NT2/D1 (cell line): ENCODE measurements around the gene ZBTB43.
"Not testable (repeated sequence)": the region's sequence is repeated elsewhere in the genome, so short reads cannot be mapped to it uniquely, and the experiment has no call there.

ENCODE experiments used
- DNase-seq: peaks from one replicate; pipeline ENCODE4 v3.0.0-alpha.2; 2011; ENCODE audit warnings: low read depth, low spot score
- H3K27me3 ChIP-seq: 2 replicates; pipeline ENCODE4 v1.6.0; 2011; ENCODE audit warnings: mild to moderate bottlenecking; ENCODE audit not compliant: insufficient read length, insufficient read depth
- H3K36me3 ChIP-seq: 2 replicates; pipeline ENCODE4 v1.6.1; 2011; ENCODE audit warnings: mild to moderate bottlenecking, low read length, mixed read lengths; ENCODE audit not compliant: insufficient read depth, insufficient read length
- H3K4me1 ChIP-seq: 2 replicates; pipeline ENCODE4 v1.5.1; 2011; ENCODE audit not compliant: insufficient read depth, insufficient read length
- H3K4me3 ChIP-seq: 2 replicates; pipeline ENCODE4 v1.5.1; 2011; ENCODE audit warnings: low read depth; ENCODE audit not compliant: insufficient read length
- H3K9ac ChIP-seq: 2 replicates; pipeline ENCODE4 v1.6.0; 2011; ENCODE audit warnings: low read depth; ENCODE audit not compliant: insufficient read length
- H3K9me3 ChIP-seq: 2 replicates; pipeline ENCODE4 v1.5.1; 2011; ENCODE audit warnings: mild to moderate bottlenecking, low read length; ENCODE audit not compliant: insufficient read depth
- SUZ12 ChIP-seq: IDR thresholded peaks from 2 replicates; pipeline ENCODE4 v1.6.1; 2011; ENCODE audit not compliant: insufficient read length, insufficient read depth; ENCODE audit errors: extremely low read depth
- YY1 ChIP-seq: IDR thresholded peaks from 2 replicates; pipeline ENCODE4 v1.6.1; 2011; ENCODE audit not compliant: insufficient read length, insufficient read depth
- ZNF274 ChIP-seq: IDR thresholded peaks from 2 replicates; pipeline ENCODE4 v1.6.1; 2011; ENCODE audit warnings: mild to moderate bottlenecking, low read depth, low read length

The ZBTB43 gene

GRCh38 chr9:126819482-126819881 is 14.6 kb downstream of the ZBTB43 start:
- no peak overlapping the region for H3K9ac ChIP-seq
- no peak overlapping the region for H3K4me3 ChIP-seq
- H3K4me1 ChIP-seq = no peaks in the 10 kb centered on the region
- peaks cover 44% of the 10 kb centered on the region for H3K9me3 ChIP-seq
- DNase-seq = no peak
- no peak for TF ChIP-seq SUZ12
- no peak for TF ChIP-seq YY1
- no peak for TF ChIP-seq ZNF274
- peaks cover 25% of the 10 kb centered on the region for H3K36me3 ChIP-seq
- no peaks in the 10 kb centered on the region for H3K27me3 ChIP-seq

DNA sequence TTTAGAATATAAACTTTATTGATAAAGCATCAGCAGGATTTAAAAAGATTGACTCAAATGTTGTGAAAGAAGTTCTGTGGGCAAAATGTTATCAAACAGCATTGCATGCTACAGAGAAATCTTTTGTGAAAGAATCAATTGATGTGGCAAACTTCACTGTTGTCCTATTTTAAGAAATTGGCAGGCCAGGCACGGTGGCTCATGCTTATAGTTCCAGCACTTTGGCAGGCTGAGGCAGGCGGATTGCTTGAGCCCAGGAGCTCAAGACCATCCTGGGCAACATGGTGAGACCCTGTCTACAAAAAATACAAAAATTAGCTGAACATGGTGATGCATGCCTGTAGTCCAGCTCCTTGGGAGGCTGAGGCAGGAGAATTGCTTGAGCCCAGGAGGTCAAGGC is 17.4 kb downstream of the ZBTB43 start:
- Histone ChIP-seq H3K4me3 (no peak overlapping the region), H3K36me3 (peaks cover 18% of the 10 kb centered on the region), H3K9ac (no peak overlapping the region), H3K27me3 (no peaks in the 10 kb centered on the region), H3K4me1 (peaks cover 2% of the 10 kb centered on the region), H3K9me3 (peaks cover 32% of the 10 kb centered on the region)
- no peak for TF ChIP-seq SUZ12
- no peak for TF ChIP-seq ZNF274
- no peak for DNase-seq

DNA sequence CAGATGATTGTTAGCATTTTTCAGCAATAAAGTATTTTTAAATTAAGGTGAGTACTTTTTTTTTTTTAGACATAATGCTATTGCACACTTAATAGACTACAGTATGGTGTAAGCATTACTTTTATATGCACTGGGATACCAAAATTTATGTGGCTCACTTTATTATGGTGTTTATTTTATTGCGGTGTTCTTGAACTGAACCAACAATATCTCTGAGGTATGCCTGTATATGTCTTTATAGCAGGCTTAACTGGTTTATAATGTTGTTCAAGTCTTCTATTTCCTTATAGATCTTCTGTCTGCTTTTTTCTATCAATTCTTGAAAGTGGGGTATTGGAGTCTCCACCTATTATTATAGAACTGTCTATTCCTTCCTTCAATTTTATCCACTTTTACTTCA is 18.0 kb downstream of the ZBTB43 start:
- H3K9me3 ChIP-seq = peaks cover 29% of the 10 kb centered on the region
- H3K4me3 ChIP-seq = no peak overlapping the region
- H3K36me3 ChIP-seq = peaks cover 20% of the 10 kb centered on the region
- TF ChIP-seq ZNF274 = no peak
- TF ChIP-seq YY1 = no peak
- peaks cover 4% of the 10 kb centered on the region for H3K4me1 ChIP-seq
- H3K9ac ChIP-seq = no peak overlapping the region
- DNase-seq = no peak
- H3K27me3 ChIP-seq = no peaks in the 10 kb centered on the region

DNA sequence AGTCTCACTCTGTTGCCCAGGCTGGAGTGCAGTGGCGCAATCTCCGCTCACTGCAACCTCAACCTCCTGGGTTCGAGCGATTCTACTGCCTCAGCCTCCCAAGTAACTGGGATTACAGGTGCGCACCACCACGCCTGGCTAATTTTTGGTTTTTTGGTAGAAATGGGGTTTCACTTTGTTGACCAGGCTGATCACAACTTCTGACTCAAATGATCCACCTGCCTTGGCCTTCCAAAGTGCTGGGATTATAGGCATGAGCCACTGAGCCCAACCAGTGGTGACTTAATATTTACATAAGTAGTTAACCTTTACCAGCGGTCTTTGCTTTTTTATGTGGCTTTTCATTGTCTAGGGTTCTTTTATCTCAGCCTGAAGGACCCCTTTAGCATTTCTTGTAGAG is 19.2 kb downstream of the ZBTB43 start:
- H3K27me3 ChIP-seq, H3K9ac ChIP-seq, DNase-seq, H3K4me3 ChIP-seq, H3K4me1 ChIP-seq: not testable (repeated sequence)
- H3K9me3 ChIP-seq = peaks cover 17% of the 10 kb centered on the region
- H3K36me3 ChIP-seq = peaks cover 13% of the 10 kb centered on the region

DNA sequence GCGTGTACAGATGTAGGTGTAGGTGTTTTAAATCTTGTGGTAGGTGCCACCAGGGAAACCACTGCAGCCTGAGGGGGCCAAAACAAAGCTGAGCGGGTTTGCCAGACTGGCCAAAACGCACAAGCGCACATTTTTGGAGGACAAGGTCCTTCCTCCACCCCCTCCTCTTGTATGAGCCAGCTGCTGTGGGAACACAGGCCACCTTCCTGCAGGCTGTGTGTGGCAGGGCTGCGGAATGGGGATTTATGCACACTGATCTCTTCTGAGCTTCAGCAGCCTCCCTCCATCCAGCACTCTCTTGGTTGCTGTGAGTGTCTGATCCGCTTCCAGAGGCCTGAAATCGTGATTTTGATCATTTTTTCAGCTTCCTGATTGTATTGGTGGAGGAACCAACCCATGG is 22.4 kb downstream of the ZBTB43 start:
- DNase-seq = no peak
- TF ChIP-seq ZNF274 = no peak
- no peak for TF ChIP-seq YY1
- no peak for TF ChIP-seq SUZ12
- H3K9me3 ChIP-seq = no peaks in the 10 kb centered on the region
- no peak overlapping the region for H3K9ac ChIP-seq
- H3K36me3 ChIP-seq = peaks cover 18% of the 10 kb centered on the region
- H3K4me1 ChIP-seq = peaks cover 4% of the 10 kb centered on the region
- H3K27me3 ChIP-seq = no peaks in the 10 kb centered on the region
- no peak overlapping the region for H3K4me3 ChIP-seq

- Histone ChIP-seq H3K9ac (no peak overlapping the region), H3K4me3 (no peak overlapping the region), H3K9me3 (no peaks in the 10 kb centered on the region), H3K27me3 (no peaks in the 10 kb centered on the region), H3K4me1 (peaks cover 4% of the 10 kb centered on the region), H3K36me3 (peaks cover 32% of the 10 kb centered on the region)
- DNase-seq = no peak
- TF ChIP-seq YY1 = no peak
- TF ChIP-seq SUZ12 = no peak
- no peak for TF ChIP-seq ZNF274
These were observed 24.2 kb downstream of the ZBTB43 start for GRCh38 chr9:126829035-126829434.

GRCh38 chr9:126830827-126831226 is 26.0 kb downstream of the ZBTB43 start:
- no peaks in the 10 kb centered on the region for H3K27me3 ChIP-seq
- peak overlapping the region; percentile 2 for H3K9ac ChIP-seq
- H3K4me3 ChIP-seq = no peak overlapping the region
- H3K36me3 ChIP-seq = peaks cover 42% of the 10 kb centered on the region
- DNase-seq = no peak
- peaks cover 4% of the 10 kb centered on the region for H3K4me1 ChIP-seq
- no peak for TF ChIP-seq SUZ12
- TF ChIP-seq ZNF274 = no peak
- no peak for TF ChIP-seq YY1
- no peaks in the 10 kb centered on the region for H3K9me3 ChIP-seq

DNA sequence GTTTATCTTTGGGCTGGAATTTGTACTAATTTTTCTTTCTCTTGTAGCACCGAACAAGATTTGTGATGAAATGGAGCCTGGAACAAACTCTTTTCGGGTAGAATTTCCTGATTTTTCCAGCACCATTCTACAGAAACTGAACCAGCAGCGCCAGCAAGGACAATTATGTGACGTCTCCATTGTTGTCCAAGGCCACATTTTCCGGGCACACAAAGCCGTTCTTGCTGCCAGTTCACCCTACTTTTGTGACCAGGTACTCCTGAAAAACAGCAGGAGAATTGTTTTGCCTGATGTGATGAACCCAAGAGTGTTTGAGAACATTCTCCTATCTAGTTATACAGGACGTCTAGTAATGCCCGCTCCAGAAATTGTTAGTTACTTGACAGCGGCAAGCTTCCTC is 27.6 kb downstream of the ZBTB43 start:
- no peaks in the 10 kb centered on the region for H3K27me3 ChIP-seq
- TF ChIP-seq SUZ12 = no peak
- no peak for TF ChIP-seq ZNF274
- TF ChIP-seq YY1 = no peak
- H3K36me3 ChIP-seq = peaks cover 51% of the 10 kb centered on the region
- no peaks in the 10 kb centered on the region for H3K9me3 ChIP-seq
- H3K4me3 ChIP-seq = no peak overlapping the region
- H3K4me1 ChIP-seq = no peaks in the 10 kb centered on the region
- no peak for DNase-seq
- no peak overlapping the region for H3K9ac ChIP-seq
